ENCODE results near the gene HNRNPAB.

Gene HNRNPAB

DNA sequence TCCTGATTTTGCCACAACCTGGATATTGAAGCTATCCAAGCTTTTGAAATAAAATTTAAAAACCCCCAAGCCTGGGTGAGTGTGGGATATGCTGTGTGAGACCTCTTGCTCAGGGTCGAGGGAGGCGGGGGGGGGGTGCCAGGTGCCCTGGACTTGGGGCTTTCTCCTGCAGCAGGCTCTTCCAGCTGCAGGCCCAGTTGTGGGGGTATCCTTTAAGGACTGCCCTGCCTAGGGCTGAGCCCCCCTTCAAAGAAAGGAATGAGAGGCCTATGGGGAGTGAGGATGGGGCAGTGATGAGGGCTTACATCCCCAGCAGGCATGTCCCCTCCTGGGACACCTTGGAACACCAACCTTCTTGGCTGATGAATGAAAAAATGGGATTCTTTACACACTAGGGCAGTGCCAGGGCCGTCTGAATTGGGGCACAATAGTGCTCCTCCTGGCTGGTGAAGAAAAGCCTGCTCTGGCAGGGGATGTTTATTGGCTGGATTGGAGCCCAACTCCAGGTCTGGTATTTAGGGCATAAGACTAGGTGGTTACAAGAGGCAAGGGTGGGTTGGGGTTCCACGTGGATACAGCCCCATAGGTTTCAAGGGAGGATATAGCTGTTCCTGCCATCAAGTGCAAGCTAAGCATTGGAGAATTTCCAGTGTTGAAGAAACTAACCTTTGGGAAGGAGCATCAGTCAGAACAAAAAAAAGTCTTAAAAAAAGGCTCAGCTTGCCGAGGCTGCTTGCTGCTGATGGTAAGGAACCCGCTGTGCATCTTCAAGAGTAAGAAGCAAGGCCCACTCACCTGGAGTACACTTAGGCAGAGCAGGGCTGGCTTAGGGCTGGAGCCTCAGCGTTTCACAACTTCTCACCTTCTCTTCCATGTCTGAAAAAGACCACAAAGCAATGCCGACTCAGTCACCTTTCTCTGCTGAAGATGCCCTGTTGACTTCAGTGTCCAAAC is 7.0 kb downstream of the HNRNPAB start:
- H3K4me3 Mint-ChIP-seq: no peak overlapping the region
- DNase-seq: no peak
- H3K4me1 Mint-ChIP-seq: peaks cover 35% of the 10 kb centered on the region
- CTCF ChIA-PET: interaction anchor here (1.2 kb wide), 1 partner anchor 8 kb away, joined by 3 read pairs; no protein-coding TSS in a partner anchor
- peaks cover 85% of the 10 kb centered on the region for H3K36me3 Mint-ChIP-seq
- no peaks in the 10 kb centered on the region for H3K9me3 Mint-ChIP-seq
- H3K27me3 Mint-ChIP-seq: no peaks in the 10 kb centered on the region
- peak overlapping the region; percentile 30 for H3K27ac Mint-ChIP-seq

DNA sequence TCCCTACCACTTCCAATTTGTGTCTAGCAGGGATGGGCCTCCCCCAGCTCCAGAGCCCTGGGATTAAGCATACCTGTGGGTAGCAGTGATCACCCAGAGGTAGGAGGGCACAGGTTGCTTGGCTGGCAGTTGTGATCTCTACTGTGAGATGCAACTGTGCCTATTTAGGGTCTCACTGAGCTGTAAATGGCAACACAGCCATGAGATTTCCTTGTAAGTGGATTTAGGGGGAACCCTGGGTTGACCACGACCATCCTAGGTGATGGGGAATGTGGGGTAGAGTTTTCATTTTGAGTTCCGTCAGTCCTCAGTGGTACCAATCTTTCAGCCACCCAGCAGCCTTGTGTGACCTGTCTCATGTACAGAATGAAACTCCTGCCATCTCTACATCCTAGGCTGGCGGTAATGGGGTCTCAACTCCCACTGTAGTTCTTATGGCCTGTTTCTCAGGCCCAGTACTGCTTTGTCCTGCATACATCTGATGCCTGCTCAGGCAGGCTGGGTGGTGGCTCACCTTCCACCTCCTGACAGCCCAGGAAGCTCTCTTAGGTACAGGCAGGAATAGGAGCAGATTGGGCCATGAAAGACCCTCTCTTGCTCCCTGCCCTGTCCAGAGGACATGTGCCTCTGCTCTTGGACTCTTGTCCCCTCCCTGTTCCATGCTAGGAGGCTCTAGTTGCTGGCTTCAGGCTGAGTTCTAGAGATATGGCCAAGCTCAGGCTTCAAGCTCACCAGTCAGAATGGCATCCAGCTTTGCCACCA is 8.1 kb downstream of the HNRNPAB start:
- Mint-ChIP-seq H3K27ac (peak overlapping the region; percentile 14), H3K27me3 (no peaks in the 10 kb centered on the region), H3K36me3 (peaks cover 80% of the 10 kb centered on the region), H3K4me3 (no peak overlapping the region), H3K9me3 (no peaks in the 10 kb centered on the region), H3K4me1 (peaks cover 25% of the 10 kb centered on the region)
- no peak for DNase-seq
- CTCF ChIA-PET: interaction anchor here (1.3 kb wide), 1 partner anchor 8 kb away, joined by 3 read pairs; the partner anchor contains the start of gene HNRNPAB

DNA sequence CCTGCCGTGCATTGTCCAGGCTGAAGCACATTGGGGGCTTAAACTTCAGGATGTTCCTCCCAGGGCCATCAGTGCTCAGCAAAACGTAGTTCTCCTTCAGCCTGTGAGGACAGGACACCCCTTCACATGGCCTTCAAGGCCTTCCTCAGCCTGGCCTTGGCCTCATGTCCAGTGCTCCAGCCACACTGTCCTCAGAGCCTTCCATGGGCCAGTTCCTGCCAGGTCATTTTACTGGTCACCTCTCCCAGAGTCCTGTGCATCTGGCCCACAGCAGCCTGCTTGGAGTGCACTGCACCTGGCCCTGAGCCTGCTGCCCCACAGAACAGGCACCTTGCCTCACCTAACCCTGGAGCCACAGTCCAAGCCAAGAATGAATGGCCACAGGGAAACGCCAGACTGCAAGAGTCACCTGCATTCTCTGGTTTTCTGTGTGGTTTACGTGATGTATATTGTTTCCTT is 8.7 kb downstream of the HNRNPAB start:
- no peaks in the 10 kb centered on the region for H3K27me3 Mint-ChIP-seq
- CTCF ChIA-PET: interaction anchor here (0.8 to 1.3 kb wide), 2 partner anchors 9 to 18 kb away, joined by 3 read pairs; partner anchors contain the start of gene HNRNPAB
- H3K9me3 Mint-ChIP-seq: no peaks in the 10 kb centered on the region
- peaks cover 76% of the 10 kb centered on the region for H3K36me3 Mint-ChIP-seq
- no peak overlapping the region for H3K4me3 Mint-ChIP-seq
- no peak overlapping the region for H3K27ac Mint-ChIP-seq
- DNase-seq: no peak
- peaks cover 19% of the 10 kb centered on the region for H3K4me1 Mint-ChIP-seq

DNA sequence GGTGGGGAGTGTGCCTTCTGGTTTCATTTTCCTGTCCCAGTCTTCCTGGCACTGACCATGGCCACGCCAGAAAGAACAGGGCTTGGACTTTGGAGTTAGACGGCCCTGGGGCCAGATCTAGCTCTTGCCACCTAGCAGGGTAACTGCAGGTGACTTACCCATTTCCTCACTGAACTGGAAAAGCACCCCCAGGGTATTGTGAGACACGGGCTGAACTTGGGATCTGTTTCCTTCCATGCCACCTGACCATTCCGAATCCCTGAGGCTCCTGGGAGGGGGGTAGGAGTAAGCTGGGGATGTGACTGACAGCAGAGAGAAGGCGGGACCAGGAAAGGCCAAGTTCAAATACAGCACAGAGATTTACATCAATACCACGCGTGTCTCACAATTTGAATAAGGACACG is 9.4 kb downstream of the HNRNPAB start:
- Mint-ChIP-seq H3K27ac (peak overlapping the region; percentile 34), H3K4me1 (peaks cover 16% of the 10 kb centered on the region), H3K4me3 (no peak overlapping the region), H3K9me3 (no peaks in the 10 kb centered on the region), H3K27me3 (no peaks in the 10 kb centered on the region), H3K36me3 (peaks cover 77% of the 10 kb centered on the region)
- CTCF ChIA-PET: interaction anchor here (0.8 to 1.3 kb wide), 2 partner anchors 9 to 17 kb away, joined by 3 read pairs; partner anchors contain the start of gene HNRNPAB
- DNase-seq: no peak

DNA sequence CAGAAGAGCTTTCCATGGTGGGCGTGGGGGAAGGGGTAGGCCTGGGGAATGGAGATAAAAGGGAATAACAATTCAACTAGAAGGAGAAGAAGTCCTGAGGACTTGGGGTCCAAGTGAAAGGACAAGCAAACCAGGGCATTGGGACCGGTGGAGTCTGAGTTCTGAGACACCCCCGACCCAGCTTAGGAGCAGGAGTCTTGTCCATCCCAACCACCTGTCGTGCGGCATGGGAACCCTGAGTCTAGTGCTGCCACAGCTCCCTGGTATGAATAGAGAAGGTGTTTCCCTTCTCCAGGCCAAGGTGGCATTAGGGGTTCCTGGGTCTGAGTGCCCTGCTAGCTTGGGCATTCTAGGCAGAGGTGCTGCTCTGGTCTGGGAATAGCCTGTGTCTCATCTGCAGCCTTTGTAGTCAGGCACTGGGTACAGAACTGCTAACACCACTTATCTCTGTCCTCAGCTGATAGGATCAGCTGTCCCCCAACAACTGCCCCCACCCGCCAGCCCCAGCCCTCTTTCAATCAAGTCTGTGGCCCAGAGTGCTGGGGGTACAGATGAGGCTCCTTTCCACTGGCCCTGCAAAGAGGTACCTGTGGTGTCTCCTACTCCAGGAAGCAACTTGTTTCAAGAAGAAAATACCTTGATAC is 9.9 kb downstream of the HNRNPAB start:
- H3K36me3 Mint-ChIP-seq: peaks cover 73% of the 10 kb centered on the region
- no peak for DNase-seq
- H3K4me1 Mint-ChIP-seq: peaks cover 13% of the 10 kb centered on the region
- H3K27me3 Mint-ChIP-seq: no peaks in the 10 kb centered on the region
- H3K9me3 Mint-ChIP-seq: no peaks in the 10 kb centered on the region
- CTCF ChIA-PET: no interaction called here
- peak overlapping the region; percentile 34 for H3K27ac Mint-ChIP-seq
- no peak overlapping the region for H3K4me3 Mint-ChIP-seq

DNA sequence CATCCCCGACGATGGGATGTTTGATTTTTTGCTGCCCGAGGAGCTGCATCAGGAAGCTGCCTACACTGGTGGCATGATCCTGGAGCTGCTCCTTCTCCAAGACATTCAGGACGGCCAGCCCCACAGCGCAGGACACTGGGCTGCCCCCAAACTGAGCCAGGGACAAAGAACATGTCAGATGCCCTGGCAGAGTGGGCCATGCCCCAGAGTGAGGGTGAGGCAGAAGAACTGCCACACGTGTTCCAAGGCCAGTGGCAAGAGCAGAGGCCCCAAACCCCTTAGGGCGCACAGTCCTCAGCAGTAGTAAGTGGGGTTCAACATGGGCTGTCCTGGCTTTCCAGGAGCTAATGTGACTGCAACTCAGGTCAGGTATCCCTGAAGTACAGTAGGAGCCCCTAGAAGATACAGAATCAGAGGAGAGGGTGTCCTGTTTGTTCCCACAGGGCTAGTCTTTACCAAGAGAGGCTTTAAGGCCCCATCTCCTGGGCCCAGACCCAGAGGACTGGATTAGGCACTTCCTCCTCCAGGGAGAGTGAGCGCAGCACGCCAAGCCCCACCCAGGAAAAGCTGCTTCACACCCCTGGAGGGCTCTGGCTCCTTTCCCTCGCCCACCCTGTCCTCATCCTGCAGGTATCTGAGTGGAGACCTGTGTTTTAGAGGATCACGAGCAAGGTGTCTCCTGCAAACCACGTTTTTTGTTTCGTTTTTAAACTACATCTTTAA is 11.1 kb downstream of the HNRNPAB start:
- peaks cover 66% of the 10 kb centered on the region for H3K36me3 Mint-ChIP-seq
- no peaks in the 10 kb centered on the region for H3K27me3 Mint-ChIP-seq
- CTCF ChIA-PET: interaction anchor here (1.3 kb wide), 1 partner anchor 20 kb away, joined by 3 read pairs; no protein-coding TSS in a partner anchor
- no peak overlapping the region for H3K4me3 Mint-ChIP-seq
- H3K27ac Mint-ChIP-seq: no peak overlapping the region
- no peak for DNase-seq
- no peaks in the 10 kb centered on the region for H3K9me3 Mint-ChIP-seq
- peaks cover 10% of the 10 kb centered on the region for H3K4me1 Mint-ChIP-seq

DNA sequence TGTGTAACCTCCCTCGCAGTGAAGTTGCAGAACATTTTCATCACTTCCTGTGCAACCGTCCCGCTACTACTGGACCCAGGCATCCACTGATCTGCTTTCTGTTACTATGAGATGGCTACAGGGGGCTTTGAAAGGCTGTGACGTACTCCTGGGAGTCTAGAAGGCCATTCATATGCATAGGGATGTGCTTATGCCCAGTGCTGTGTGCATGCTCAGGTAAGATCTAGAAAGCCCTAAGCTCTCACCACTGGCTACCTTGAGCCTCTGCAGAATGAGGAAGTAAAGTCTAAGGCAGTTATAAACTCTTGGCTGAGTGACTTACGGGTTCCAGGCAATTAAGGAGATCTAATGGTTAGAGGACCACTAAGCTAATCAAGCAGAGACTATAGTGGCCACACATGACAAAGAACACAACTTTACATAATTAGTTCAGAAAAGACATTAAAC is 11.8 kb downstream of the HNRNPAB start:
- DNase-seq: no peak
- H3K36me3 Mint-ChIP-seq: peaks cover 66% of the 10 kb centered on the region
- no peaks in the 10 kb centered on the region for H3K9me3 Mint-ChIP-seq
- H3K4me1 Mint-ChIP-seq: peaks cover 16% of the 10 kb centered on the region
- CTCF ChIA-PET: interaction anchor here (1.3 kb wide), 1 partner anchor 19 kb away, joined by 3 read pairs; no protein-coding TSS in a partner anchor
- H3K27me3 Mint-ChIP-seq: no peaks in the 10 kb centered on the region
- no peak overlapping the region for H3K4me3 Mint-ChIP-seq
- peak overlapping the region; percentile 29 for H3K27ac Mint-ChIP-seq

DNA sequence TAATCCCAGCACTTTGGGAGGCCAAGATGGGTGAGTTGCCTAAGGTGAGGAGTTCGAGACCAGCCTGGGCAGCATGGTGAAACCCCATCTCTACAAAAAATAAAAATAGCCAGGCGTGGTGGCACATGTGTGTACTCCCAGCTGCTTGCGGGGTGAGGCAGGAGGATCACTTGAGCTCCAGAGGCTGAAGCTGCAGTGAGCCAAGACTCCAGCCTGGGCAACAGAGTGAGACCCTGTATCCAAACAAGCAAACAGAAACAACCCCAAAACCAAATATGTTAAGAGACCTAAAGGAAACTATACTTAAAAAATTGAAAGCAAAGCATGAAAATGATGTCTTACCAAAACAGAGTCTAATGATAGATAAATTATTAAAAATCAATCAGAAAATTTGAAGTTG is 12.4 kb downstream of the HNRNPAB start:
- Mint-ChIP-seq H3K27me3 (no peaks in the 10 kb centered on the region), H3K9me3 (no peaks in the 10 kb centered on the region), H3K4me3 (no peak overlapping the region), H3K4me1 (peaks cover 22% of the 10 kb centered on the region), H3K36me3 (peaks cover 67% of the 10 kb centered on the region), H3K27ac (peak overlapping the region; percentile 28)
- no peak for DNase-seq
- CTCF ChIA-PET: no interaction called here

DNA sequence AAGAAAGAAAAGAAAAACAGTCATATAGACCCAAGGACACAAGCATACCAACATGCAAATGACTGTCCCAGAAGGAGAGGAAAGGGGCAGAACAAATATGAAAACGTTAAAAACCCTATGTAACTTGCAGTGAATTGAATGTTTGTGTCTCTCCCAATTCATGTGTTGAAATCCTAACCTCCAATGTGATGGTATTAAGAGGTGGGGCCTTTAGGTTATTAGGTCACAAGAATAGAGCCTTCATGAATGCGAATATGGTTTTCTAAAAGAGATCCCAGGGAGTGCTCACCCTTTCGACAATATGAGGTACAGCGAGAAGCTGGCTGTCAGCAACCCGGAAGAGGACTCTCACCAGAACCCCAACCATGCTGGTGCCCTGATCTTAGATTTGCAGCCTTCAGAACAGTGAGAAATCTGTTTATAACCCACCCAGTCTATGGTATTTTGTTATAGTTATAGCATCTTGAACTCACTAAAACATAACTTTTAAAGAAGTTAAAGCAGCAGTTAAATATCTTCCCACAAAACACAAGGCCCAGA is 14.0 kb downstream of the HNRNPAB start:
- CTCF ChIA-PET: no interaction called here
- Mint-ChIP-seq H3K27me3 (no peaks in the 10 kb centered on the region), H3K36me3 (peaks cover 59% of the 10 kb centered on the region), H3K27ac (no peak overlapping the region), H3K4me3 (no peak overlapping the region), H3K4me1 (peaks cover 27% of the 10 kb centered on the region), H3K9me3 (no peaks in the 10 kb centered on the region)
- no peak for DNase-seq

DNA sequence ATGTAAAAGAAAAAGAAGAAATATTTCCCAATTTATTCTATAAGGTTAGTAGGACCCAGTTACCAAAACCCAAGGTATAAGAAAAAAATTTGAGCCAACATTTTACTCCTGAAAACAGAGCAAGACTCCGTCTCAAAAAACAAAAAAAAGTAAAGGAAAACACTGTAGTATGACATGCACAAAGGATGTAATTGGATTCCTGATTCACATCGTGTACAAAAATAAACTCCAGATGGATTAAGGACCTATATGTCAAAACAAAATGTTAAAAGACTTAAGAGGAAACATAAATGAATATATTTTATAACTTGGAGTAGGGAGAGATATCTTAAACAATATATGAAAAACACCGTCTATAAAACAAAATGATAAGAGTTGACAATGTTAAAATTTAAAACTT is 14.5 kb downstream of the HNRNPAB start:
- Mint-ChIP-seq H3K4me1 (peaks cover 28% of the 10 kb centered on the region), H3K36me3 (peaks cover 59% of the 10 kb centered on the region), H3K27me3 (no peaks in the 10 kb centered on the region), H3K27ac (no peak overlapping the region), H3K4me3 (no peak overlapping the region), H3K9me3 (no peaks in the 10 kb centered on the region)
- DNase-seq: no peak
- CTCF ChIA-PET: no interaction called here

DNA sequence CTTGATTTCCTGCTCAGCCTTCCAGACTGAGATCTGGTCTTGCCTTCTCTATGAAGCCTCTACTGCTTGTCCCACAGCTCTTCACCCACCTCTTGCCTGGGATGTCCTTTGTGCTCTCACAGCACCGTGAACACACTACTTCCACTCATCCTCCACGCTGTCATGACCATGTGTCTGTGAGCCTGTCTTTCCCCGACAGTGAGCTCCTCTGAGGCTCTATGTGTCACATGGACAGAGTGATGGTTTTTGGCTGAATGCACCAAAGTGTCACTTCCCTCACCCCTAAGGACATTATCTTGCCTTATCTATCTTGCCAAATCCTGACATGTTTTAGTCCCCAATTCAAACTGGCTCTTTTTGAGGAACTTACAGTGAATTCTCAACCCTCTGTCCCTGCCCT is 16.9 kb downstream of the HNRNPAB start:
- CTCF ChIA-PET: no interaction called here
- Mint-ChIP-seq H3K4me1 (peaks cover 20% of the 10 kb centered on the region), H3K9me3 (no peaks in the 10 kb centered on the region), H3K27ac (peak overlapping the region; percentile 38), H3K36me3 (peaks cover 55% of the 10 kb centered on the region), H3K4me3 (no peak overlapping the region), H3K27me3 (no peaks in the 10 kb centered on the region)
- no peak for DNase-seq

DNA sequence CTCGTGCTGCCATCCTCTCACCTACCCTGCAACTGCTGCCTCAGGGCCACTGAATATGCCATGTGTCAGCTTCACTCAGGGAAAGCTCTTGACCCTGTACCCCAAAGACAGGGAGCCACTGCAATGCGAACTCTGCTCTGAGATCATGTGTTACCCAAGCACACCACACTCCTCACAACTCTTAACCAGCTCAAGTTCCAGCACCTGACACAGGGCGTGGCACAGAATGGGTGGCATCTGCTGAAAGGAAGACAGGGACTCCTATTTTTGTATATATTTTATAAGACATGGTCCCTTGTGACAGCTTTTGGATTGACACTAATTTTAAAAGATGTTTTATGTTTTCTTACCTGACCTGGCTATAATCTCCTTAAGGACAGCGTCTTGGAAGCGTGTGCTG is 17.5 kb downstream of the HNRNPAB start:
- Mint-ChIP-seq H3K4me1 (peaks cover 23% of the 10 kb centered on the region), H3K4me3 (no peak overlapping the region), H3K27ac (peak overlapping the region; percentile 38), H3K9me3 (no peaks in the 10 kb centered on the region), H3K27me3 (no peaks in the 10 kb centered on the region), H3K36me3 (peaks cover 54% of the 10 kb centered on the region)
- CTCF ChIA-PET: no interaction called here
- no peak for DNase-seq

DNA sequence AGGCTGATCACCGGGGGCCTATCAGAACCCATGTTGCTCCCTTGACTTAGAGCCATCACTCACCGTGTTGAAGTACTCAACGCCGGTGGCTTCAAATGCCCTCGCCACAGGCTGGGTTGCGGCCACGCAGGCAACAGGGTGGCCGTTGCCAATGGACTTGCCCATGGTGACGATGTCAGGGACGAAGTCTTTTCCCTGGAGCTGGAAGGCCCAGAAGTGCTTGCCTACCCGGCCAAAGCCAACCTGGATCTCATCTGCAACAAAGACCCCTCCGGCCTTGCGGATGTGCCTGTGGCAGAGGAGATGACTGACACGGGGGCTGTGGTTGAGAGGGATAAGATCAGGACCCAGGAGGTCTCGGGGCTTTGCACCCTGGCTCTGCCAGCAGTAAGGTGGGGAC is 18.0 kb downstream of the HNRNPAB start:
- Mint-ChIP-seq H3K4me1 (peaks cover 24% of the 10 kb centered on the region), H3K27ac (no peak overlapping the region)

More for the DNA sequence above, 18.0 kb downstream of the HNRNPAB start:
- Mint-ChIP-seq H3K27me3 (no peaks in the 10 kb centered on the region), H3K36me3 (peaks cover 58% of the 10 kb centered on the region), H3K9me3 (no peaks in the 10 kb centered on the region), H3K4me3 (no peak overlapping the region)
- CTCF ChIA-PET: no interaction called here
- no peak for DNase-seq

Measured in activated naive CD4-positive, alpha-beta T cell treated with anti-CD3 and anti-CD28 coated beads, Interleukin-2, amount 10 ng/mL, durations not matched to agents 7 days and 5 days (primary cell).